ENCODE measurements around the gene ZNF500. TPM values are rescaled to one million over a fixed set of nuclear protein-coding genes. Genes with fewer than 3 reads are reported as not detected.

ZNF500 gene
- total RNA-seq, 2 experiments from 2014 or later: 10.9 to 12.8 TPM

GRCh38 chr16:4772351-4772750 lies 5.4 kb upstream of the ZNF500 start:
- TF ChIP-seq, protein P1, sequence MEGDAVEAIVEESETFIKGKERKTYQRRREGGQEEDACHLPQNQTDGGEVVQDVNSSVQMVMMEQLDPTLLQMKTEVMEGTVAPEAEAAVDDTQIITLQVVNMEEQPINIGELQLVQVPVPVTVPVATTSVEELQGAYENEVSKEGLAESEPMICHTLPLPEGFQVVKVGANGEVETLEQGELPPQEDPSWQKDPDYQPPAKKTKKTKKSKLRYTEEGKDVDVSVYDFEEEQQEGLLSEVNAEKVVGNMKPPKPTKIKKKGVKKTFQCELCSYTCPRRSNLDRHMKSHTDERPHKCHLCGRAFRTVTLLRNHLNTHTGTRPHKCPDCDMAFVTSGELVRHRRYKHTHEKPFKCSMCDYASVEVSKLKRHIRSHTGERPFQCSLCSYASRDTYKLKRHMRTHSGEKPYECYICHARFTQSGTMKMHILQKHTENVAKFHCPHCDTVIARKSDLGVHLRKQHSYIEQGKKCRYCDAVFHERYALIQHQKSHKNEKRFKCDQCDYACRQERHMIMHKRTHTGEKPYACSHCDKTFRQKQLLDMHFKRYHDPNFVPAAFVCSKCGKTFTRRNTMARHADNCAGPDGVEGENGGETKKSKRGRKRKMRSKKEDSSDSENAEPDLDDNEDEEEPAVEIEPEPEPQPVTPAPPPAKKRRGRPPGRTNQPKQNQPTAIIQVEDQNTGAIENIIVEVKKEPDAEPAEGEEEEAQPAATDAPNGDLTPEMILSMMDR (IDR thresholded peaks at IDR 0.05): no peak
- CTCF ChIA-PET: no interaction called here
- intact Hi-C loops (cut with micrococcal nuclease): no loop called here
- POLR2A ChIA-PET: no interaction called here
- Mint-ChIP-seq H3K27ac (no peak overlapping the region), H3K9me3 (no peaks in the 10 kb centered on the region), H3K36me3 (ENCODE audit: low read depth) (no peaks in the 10 kb centered on the region), H3K27me3 (no peaks in the 10 kb centered on the region), H3K4me3 (no peak overlapping the region), H3K4me1 (ENCODE audit: low read depth) (peaks cover 13% of the 10 kb centered on the region)
- ATAC-seq (no peak), DNase-seq (no peak)

GRCh38 chr16:4771646-4772045 lies 4.7 kb upstream of the ZNF500 start:
- POLR2A ChIA-PET: interaction anchor here (1.4 kb wide), 1 partner anchor 17 kb away, joined by 4 read pairs; the partner anchor contains the start of gene SEPTIN12
- H3K9me3 Mint-ChIP-seq: no peaks in the 10 kb centered on the region
- H3K27me3 Mint-ChIP-seq: no peaks in the 10 kb centered on the region
- H3K27ac Mint-ChIP-seq: no peak overlapping the region
- H3K36me3 Mint-ChIP-seq (ENCODE audit: low read depth): no peaks in the 10 kb centered on the region
- intact Hi-C loops (cut with micrococcal nuclease): no loop called here
- TF ChIP-seq, protein P1 (IDR thresholded peaks at IDR 0.05): no peak
- DNase-seq: no peak
- CTCF ChIA-PET: no interaction called here
- ATAC-seq: no peak
- H3K4me1 Mint-ChIP-seq (ENCODE audit: low read depth): peaks cover 15% of the 10 kb centered on the region
- no peak overlapping the region for H3K4me3 Mint-ChIP-seq

- DNase-seq (no peak), ATAC-seq (no peak)
- intact Hi-C loops (cut with micrococcal nuclease): loop anchor here (10.0 kb wide), 1 partner anchor 76 kb away; the partner anchor contains the start of genes GLYR1 and UBN1
- H3K36me3 Mint-ChIP-seq (ENCODE audit: low read depth): peaks cover 2% of the 10 kb centered on the region
- CTCF ChIA-PET: interaction anchor here (0.8 kb wide), 1 partner anchor 187 kb away, joined by 4 read pairs; no protein-coding TSS in a partner anchor
- H3K9me3 Mint-ChIP-seq: no peaks in the 10 kb centered on the region
- H3K4me3 Mint-ChIP-seq: peak overlapping the region; percentile 90
- POLR2A ChIA-PET: interaction anchor here (1.0 to 1.7 kb wide), 3 partner anchors 17 to 36 kb away, joined by 3 to 7 read pairs (median 4); partner anchors contain the start of gene ANKS3
- H3K27ac Mint-ChIP-seq: peak overlapping the region; percentile 15
- TF ChIP-seq, protein P1 (IDR thresholded peaks at IDR 0.05): no peak
- no peaks in the 10 kb centered on the region for H3K27me3 Mint-ChIP-seq
- peaks cover 30% of the 10 kb centered on the region for H3K4me1 Mint-ChIP-seq (ENCODE audit: low read depth)
Measured at GRCh38 chr16:4769306-4769638, 2.3 kb upstream of the ZNF500 start.

DNA sequence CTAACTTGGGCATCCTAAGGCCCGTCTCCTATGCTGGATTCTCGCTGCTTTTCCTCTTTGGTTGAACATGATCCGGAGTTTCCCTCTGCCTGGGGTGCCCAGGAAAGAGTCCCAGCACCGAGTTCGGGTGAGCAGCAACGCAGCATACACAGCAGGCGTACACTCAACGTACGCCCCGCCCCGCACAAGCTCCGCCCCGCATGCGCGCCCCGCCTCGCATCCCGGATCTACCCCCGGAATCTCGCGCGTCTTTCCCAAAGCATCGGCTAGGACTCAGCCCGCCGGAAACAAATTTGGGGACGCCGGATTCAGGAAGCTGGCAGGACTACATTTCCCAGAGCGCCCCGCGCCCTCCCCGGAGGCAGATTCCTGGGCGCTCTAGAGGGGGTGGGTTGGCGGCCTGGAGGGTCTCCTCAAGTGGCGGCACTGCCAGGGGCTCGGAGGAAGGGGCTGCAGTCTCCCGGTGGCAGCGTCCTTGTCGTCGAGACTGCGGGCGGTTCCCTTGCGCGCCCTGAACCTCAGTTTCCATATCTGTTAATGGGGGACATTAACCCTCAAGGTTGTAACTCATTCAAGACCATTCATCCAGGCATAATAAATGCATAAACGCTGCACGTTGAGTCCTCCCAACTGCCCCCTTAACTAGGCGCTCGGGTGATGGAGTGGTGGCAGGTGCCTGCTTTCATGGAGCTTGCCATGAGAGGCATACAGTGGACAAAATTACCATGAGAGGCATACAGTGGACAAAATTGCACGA lies 1.8 kb upstream of the ZNF500 start:
- no peaks in the 10 kb centered on the region for H3K27me3 Mint-ChIP-seq
- CTCF ChIA-PET: no interaction called here
- peak overlapping the region; percentile 90 for H3K4me3 Mint-ChIP-seq
- peak; percentile 88 for ATAC-seq
- peak; percentile 92 for DNase-seq
- peaks cover 2% of the 10 kb centered on the region for H3K36me3 Mint-ChIP-seq (ENCODE audit: low read depth)
- H3K4me1 Mint-ChIP-seq (ENCODE audit: low read depth): peaks cover 30% of the 10 kb centered on the region
- POLR2A ChIA-PET: interaction anchor here (0.7 to 1.7 kb wide), 5 partner anchors 9 to 35 kb away, joined by 3 to 7 read pairs (median 4); partner anchors contain the start of genes ANKS3 and SMIM22
- intact Hi-C loops (cut with micrococcal nuclease): loop anchor here (10.0 kb wide), 1 partner anchor 76 kb away; the partner anchor contains the start of genes GLYR1 and UBN1
- H3K27ac Mint-ChIP-seq: peak overlapping the region; percentile 96
- TF ChIP-seq, protein P1 (IDR thresholded peaks at IDR 0.05): no peak
- no peaks in the 10 kb centered on the region for H3K9me3 Mint-ChIP-seq

All from activated CD8-positive, alpha-beta T cell treated with anti-CD3 and anti-CD28 coated beads for 36 hours (primary cell).